ENCODE data around the gene EMILIN3. TPM values are rescaled to one million over a fixed set of nuclear protein-coding genes. Genes with fewer than 3 reads are reported as not detected.

Gene EMILIN3
- total and polyA plus RNA-seq, 2 donors (not counting 3 experiments of a cell fraction or from before 2014, with no cell fraction given), result 0.15 TPM; not detected in 1

- CTCF ChIA-PET, result interaction anchor here (1.0 to 1.7 kb wide), 4 partner anchors 13 to 95 kb away, joined by 3 to 5 read pairs (median 4); partner anchors contain the start of gene LPIN3
Observed at GRCh38 chr20:41327178-41327577, 39.4 kb downstream of the EMILIN3 start.

More at GRCh38 chr20:41327178-41327577, 39.4 kb downstream of the EMILIN3 start:
- no peak overlapping the region for H3K4me3 ChIP-seq (replicated peaks in 1 of 3; ENCODE audit: insufficient read depth in 1 of 3, low read depth in 1 of 3, low read length in 3 of 3)
- POLR2A ChIA-PET, result interaction anchor here (0.7 kb wide), 1 partner anchor 104 kb away, joined by 4 read pairs; no protein-coding TSS in a partner anchor
- no peaks in the 10 kb centered on the region for H3K9me3 ChIP-seq (replicated peaks; ENCODE audit: control insufficient read depth, insufficient read depth, low read length)
- no TSS peak for BruUV-seq (replicated peaks)
- H3K27me3 ChIP-seq (ENCODE audit: control insufficient read depth in 2 of 2, insufficient read depth in 2 of 2, low read length in 2 of 2), result no peaks in the 10 kb centered on the region
- H3K9ac ChIP-seq (replicated peaks; ENCODE audit: extremely low read depth, insufficient read depth, low read length), result no peak overlapping the region
- FAIRE-seq (no peak), DNase-seq (ENCODE audit: low read depth, low spot score) (no peak)
- no peak overlapping the region for H3K27ac ChIP-seq (ENCODE audit: insufficient read depth, low read depth, low read length)
- no peak overlapping the region for H2AFZ ChIP-seq (ENCODE audit: low read depth, low read length)
- H3K79me2 ChIP-seq (ENCODE audit: control insufficient read depth, insufficient read depth, low read length), result no peaks in the 10 kb centered on the region
- H3K4me1 ChIP-seq (ENCODE audit: control insufficient read depth, extremely low read depth, insufficient read depth, low read length), result peaks cover 18% of the 10 kb centered on the region
- no peaks in the 10 kb centered on the region for H3K36me3 ChIP-seq (ENCODE audit: control insufficient read depth in 2 of 2, extremely low read depth in 1 of 2, insufficient read depth in 2 of 2, low read length in 2 of 2)
- dilution Hi-C loops (cut with MboI; ENCODE audit: extremely low pct_ligation_motif_present, low sequenced_read_pairs) (no loop called here), intact Hi-C loops (cut with micrococcal nuclease) (loop anchor here (10.0 kb wide), 1 partner anchor 322 kb away; no protein-coding TSS in a partner anchor)
- no peaks in the 10 kb centered on the region for H4K20me1 ChIP-seq (replicated peaks; ENCODE audit: control insufficient read depth, extremely low read depth, insufficient read depth, low read length)
- H3K4me2 ChIP-seq (ENCODE audit: insufficient read depth, low read length), result no peak overlapping the region
- no peaks in the 10 kb centered on the region for H3K9me1 ChIP-seq (replicated peaks; ENCODE audit: control insufficient read depth, extremely low read depth, insufficient read depth, low read length)
- no peak for TF ChIP-seq POLR2AphosphoS5 (IDR thresholded peaks at IDR 0.05; ENCODE audit: insufficient read depth, low read depth, low read length)
- TF ChIP-seq EZH2 (IDR thresholded peaks at IDR 0.05; ENCODE audit: borderline replicate concordance, low read depth, low read length, severe bottlenecking), result no peak
- TF ChIP-seq CTCF (IDR thresholded peaks at IDR 0.05; ENCODE audit: extremely low read depth in 1 of 2, insufficient read depth in 1 of 2, low read depth in 1 of 2, low read length in 2 of 2), result no peak
- no peak for TF ChIP-seq MAX (IDR thresholded peaks at IDR 0.05; ENCODE audit: insufficient read depth, insufficient read length)
- TF ChIP-seq POLR2A (IDR thresholded peaks at IDR 0.05; ENCODE audit: low read depth, low read length), result no peak
- TF ChIP-seq FOS (IDR thresholded peaks at IDR 0.05; ENCODE audit: borderline replicate concordance, insufficient read depth, low read length), result no peak
- no peak for TF ChIP-seq JUN (IDR thresholded peaks at IDR 0.05; ENCODE audit: borderline replicate concordance, insufficient read depth, insufficient read length, low read depth)
- TF ChIP-seq MYC (IDR thresholded peaks at IDR 0.05; ENCODE audit: low read depth, low read length), result no peak
- TF ChIP-seq GATA2 (IDR thresholded peaks at IDR 0.05; ENCODE audit: insufficient read depth, insufficient read length, low read depth, low read length), result no peak
